Subcutaneous preadipocyte (primary cell): ENCODE data around the gene TRAK1. TPM values are rescaled to one million over a fixed set of nuclear protein-coding genes. Genes with fewer than 3 reads are reported as not detected.

ENCODE experiments used
- small RNA-seq: library from RNA; depleted of rRNA; stranded (forward); fragments of <200 nt; gene quantifications from one replicate; pipeline ENCODE3, GENCODE V24; 2012
- total RNA-seq: library from RNA; depleted of rRNA; stranded (reverse); fragments of >200 nt; gene quantifications from 2 replicates; pipeline ENCODE4 v1.2.3, GENCODE V29; 2012

Gene TRAK1, protein sequence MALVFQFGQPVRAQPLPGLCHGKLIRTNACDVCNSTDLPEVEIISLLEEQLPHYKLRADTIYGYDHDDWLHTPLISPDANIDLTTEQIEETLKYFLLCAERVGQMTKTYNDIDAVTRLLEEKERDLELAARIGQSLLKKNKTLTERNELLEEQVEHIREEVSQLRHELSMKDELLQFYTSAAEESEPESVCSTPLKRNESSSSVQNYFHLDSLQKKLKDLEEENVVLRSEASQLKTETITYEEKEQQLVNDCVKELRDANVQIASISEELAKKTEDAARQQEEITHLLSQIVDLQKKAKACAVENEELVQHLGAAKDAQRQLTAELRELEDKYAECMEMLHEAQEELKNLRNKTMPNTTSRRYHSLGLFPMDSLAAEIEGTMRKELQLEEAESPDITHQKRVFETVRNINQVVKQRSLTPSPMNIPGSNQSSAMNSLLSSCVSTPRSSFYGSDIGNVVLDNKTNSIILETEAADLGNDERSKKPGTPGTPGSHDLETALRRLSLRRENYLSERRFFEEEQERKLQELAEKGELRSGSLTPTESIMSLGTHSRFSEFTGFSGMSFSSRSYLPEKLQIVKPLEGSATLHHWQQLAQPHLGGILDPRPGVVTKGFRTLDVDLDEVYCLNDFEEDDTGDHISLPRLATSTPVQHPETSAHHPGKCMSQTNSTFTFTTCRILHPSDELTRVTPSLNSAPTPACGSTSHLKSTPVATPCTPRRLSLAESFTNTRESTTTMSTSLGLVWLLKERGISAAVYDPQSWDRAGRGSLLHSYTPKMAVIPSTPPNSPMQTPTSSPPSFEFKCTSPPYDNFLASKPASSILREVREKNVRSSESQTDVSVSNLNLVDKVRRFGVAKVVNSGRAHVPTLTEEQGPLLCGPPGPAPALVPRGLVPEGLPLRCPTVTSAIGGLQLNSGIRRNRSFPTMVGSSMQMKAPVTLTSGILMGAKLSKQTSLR
- total RNA-seq = 32.0 and 50.4 TPM in 2 replicates

DNA sequence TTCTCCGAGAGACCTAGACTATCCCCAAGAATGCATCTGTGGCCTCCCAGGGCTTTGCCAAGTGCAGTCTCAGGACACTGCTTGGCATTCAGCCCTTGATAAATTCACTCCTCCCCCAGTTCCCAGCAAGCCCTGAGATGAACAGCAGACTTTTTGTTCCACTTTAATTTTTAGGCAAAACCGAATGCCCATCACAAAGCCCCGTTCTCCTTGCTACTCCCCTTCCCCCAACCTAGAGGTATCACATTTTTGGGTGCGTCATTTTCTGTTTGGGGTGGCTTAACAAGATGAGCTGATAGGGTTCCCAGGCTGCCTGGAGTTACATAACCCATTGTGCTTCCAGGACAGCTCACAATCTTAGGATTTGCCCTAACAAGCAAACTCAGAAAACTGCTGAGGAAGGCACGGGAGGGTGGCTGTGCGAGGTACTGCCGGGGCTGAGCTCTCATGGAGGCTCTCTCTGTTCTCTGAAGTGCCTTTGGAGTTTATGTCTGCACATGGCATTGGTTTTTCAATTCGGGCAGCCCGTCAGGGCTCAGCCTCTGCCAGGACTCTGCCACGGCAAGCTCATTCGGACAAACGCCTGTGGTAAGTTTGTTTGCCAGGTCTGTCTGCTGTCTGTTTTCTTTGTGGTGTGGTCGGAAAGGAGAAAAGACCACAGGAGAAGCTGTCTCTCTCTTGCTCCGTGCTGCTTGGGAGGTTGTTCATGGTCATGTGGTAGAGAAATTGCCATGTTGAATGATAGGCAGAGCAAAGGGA lies at the start of gene TRAK1:
TRAK1 (plus strand) TSS at position 385 of the 759 bp plus-strand sequence; CDS start at position 498, 113 bp downstream.

DNA sequence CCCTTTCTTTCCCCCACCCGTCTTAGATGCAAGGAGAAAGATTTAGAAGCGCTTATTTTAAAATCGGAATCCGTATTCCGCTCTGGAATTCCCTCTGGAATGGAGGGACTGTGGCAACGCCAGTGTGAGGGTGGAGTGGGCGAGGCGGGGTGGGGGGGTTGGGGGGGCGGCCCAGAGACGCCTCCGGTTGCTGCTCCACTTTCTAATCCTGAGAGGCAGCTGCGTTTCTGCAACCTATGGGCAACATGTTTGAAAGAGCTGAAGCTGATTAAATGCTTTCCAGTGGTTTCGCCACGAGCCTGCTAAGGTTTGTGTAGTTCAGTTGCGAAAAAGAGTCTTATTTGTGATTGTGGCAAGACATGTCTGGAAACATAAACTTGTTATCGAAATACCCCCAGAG lies 174.9 kb downstream of the TRAK1 start, which contains the start of gene CCK:
CCK (minus strand) TSS at position 101 of the 400 bp plus-strand sequence. CDS start 2,555 bp downstream, outside the sequence.

Small RNAs within 50 kb of the gene (small RNA-seq; reads per million reads assigned to genes)
- gene RNU4-78P = not detected

Other genes starting within 250 kb of the TRAK1 start
- gene ULK4, start 129.3 kb upstream of the TRAK1 start, total RNA-seq = 11.3 and 19.1 TPM in 2 replicates
- 0.73 TPM in 1 of 2 replicates, not detected in the other for gene CCK, start 174.8 kb downstream of the TRAK1 start, total RNA-seq